Vagina (tissue), 2 donors: ENCODE measurements around the gene EXD3. TPM values are rescaled to one million over a fixed set of nuclear protein-coding genes. Genes with fewer than 3 reads are reported as not detected.

Experiments
- DNase-seq, 2 donors: peaks; one replicate each; pipeline ENCODE4 v3.0.0-alpha.2; 2017; ENCODE audit errors: extremely low spot score in 2 of 2
- H3K27ac ChIP-seq: fragments of 200-600 bp; sonication (generic); one replicate; pipeline ENCODE4 v1.5.1; 2019
- H3K27me3 ChIP-seq: fragments of 200-600 bp; sonication (generic); one replicate; pipeline ENCODE4 v1.5.1; 2019
- H3K36me3 ChIP-seq, 2 donors: fragments of 200-600 bp; sonication (generic); one replicate each; pipeline ENCODE4 v1.5.1; 2017 to 2019
- H3K4me1 ChIP-seq: fragments of 200-600 bp; sonication (generic); one replicate; pipeline ENCODE4 v1.5.1; 2019
- H3K4me3 ChIP-seq, 2 donors: fragments of 200-600 bp; sonication (generic); 1 replicate in 1 of 2; 2 replicates in 1 of 2; pipeline ENCODE4 v1.5.1; 2016 to 2019
- H3K9me3 ChIP-seq: fragments of 200-600 bp; sonication (generic); one replicate; pipeline ENCODE4 v1.5.1; 2019
- POLR2A ChIP-seq, 2 donors: fragments of 450-650 bp; IDR thresholded peaks; one replicate each; pipeline ENCODE4 v1.6.1; 2017; ENCODE audit warnings: antibody characterized with exemption in 2 of 2, mild to moderate bottlenecking in 2 of 2, moderate library complexity in 2 of 2
- POLR2AphosphoS5 ChIP-seq, 2 donors: sonication (generic); formaldehyde crosslinking; IDR thresholded peaks; one replicate each; pipeline ENCODE4 v1.9.0; 2017; ENCODE audit warnings: antibody characterized with exemption in 2 of 2, mild to moderate bottlenecking in 2 of 2, low read depth in 1 of 2; ENCODE audit not compliant: insufficient read depth in 1 of 2
- intact Hi-C: fragments of 100-400 bp; cut with DNase I; formaldehyde crosslinking; loops from one replicate; pipeline ENCODE4 v1.15.1; 2023
- total RNA-seq: library from RNA; depleted of rRNA; stranded (reverse); fragments of >200 nt; gene quantifications from one replicate; pipeline ENCODE4 v1.2.3, GENCODE V29; 2016
- TF ChIP-seq, protein P1 (sequence below), 3 experiments: fragments of 450-650 bp in 2 of 3; fragments of 200-600 bp in 1 of 3; sonication (generic) in 1 of 3; IDR thresholded peaks; one replicate each; pipeline ENCODE4 v1.5.1; 2017 to 2019; ENCODE audit warnings: antibody characterized with exemption in 3 of 3, mild to moderate bottlenecking in 2 of 3, moderate library complexity in 2 of 3

EXD3 gene
- total RNA-seq, 1 donor from 2014 or later = 35.6 TPM

DNA sequence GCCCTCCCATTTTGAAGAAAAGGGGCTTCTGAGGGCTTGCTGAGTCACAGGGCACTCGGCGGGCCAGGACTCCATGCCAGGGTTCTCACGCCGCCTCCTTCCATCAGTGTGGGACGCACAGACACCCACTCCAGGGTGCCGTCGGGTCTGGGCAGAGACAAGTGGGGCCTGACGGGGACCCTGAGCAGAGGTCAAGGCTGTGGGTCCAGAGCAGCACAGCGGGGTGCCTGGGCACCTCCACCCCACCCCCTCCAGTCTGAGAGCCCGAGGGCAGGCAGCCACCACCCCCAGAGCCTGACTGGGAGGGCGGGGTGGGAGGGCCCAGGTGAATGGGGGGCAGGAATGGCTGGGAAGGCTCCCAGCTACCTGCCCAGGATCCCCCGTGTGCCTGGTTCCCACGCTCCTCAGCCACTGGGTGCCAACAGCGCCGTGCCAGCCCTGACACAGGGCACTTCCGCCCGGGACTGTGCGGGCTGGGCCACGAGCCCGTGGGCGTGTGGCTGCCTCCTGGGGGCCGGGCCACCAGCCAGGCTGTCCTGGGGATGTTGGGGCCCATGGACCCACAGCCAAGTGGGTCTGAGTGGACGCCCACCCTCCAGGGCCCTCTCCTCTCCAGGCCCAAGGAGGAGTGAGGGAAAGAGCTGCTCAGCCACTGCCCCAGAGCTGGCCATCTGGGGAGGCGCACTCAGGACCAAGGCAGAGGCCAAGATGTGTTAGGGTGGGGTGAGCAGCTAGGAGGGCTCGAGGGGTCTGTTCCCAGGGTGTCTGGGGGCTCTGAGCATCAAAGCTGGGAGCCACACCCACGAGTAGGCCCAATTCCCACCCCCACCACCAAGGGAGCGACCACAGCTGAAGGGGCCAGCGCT, 110.7 kb downstream of the EXD3 start:
- TF ChIP-seq, protein P1, sequence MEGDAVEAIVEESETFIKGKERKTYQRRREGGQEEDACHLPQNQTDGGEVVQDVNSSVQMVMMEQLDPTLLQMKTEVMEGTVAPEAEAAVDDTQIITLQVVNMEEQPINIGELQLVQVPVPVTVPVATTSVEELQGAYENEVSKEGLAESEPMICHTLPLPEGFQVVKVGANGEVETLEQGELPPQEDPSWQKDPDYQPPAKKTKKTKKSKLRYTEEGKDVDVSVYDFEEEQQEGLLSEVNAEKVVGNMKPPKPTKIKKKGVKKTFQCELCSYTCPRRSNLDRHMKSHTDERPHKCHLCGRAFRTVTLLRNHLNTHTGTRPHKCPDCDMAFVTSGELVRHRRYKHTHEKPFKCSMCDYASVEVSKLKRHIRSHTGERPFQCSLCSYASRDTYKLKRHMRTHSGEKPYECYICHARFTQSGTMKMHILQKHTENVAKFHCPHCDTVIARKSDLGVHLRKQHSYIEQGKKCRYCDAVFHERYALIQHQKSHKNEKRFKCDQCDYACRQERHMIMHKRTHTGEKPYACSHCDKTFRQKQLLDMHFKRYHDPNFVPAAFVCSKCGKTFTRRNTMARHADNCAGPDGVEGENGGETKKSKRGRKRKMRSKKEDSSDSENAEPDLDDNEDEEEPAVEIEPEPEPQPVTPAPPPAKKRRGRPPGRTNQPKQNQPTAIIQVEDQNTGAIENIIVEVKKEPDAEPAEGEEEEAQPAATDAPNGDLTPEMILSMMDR (IDR thresholded peaks at IDR 0.05) = no peak
- TF ChIP-seq POLR2AphosphoS5 (IDR thresholded peaks at IDR 0.05; ENCODE audit: insufficient read depth in 1 of 2, low read depth in 1 of 2) (no peak), POLR2A (IDR thresholded peaks at IDR 0.05) (no peak)
- Histone ChIP-seq H3K4me1 (peaks cover 66% of the 10 kb centered on the region), H3K27me3 (no peaks in the 10 kb centered on the region), H3K36me3 (no peaks in the 10 kb centered on the region), H3K4me3 (no peak overlapping the region), H3K27ac (peak overlapping the region; percentile 87), H3K9me3 (no peaks in the 10 kb centered on the region)
- intact Hi-C loops = no loop called here
- no peak for DNase-seq

DNA sequence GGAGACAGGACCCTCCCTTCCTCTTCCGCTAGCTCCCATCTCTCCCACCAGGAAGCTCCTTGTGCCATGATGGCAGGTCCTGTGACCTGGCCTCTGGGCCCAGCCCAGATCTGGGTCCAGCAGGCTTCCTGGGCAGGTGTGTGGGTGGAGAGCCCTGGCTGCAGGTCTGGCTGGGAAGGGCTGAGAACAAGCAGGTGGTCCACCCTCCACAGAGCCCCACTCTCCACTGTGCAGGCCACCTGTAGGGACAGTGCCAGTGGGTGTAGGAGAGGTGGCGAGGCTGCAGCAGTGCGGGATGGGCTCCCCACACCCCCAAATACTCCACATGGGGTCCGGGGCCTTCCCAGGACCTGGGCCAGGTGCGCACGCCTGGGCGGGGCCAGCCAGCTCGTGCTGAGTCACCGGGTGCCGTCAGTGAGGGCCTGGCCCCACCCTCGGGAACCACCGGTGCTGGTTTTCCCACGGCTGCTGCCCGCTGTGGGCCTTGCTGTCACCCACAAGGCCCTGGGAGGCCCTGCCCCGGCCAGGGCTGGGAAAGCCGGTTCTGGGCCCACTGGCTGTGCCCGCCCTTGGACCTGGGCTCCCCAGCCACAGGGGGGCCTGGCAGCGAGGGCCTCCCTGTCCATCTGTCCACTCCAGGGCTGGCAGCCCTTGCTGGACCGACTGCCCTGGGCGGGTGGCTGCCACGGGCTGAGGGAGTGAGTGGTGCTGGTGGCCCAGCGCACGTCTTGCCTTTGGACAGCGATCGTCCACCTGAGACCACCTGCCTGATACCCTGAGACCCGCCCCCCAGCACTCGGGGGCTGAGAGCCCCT, 111.6 kb downstream of the EXD3 start:
- peaks cover 70% of the 10 kb centered on the region for H3K4me1 ChIP-seq
- intact Hi-C loops = no loop called here
- H3K36me3 ChIP-seq = no peaks in the 10 kb centered on the region
- H3K4me3 ChIP-seq = no peak overlapping the region
- TF ChIP-seq POLR2AphosphoS5 (IDR thresholded peaks at IDR 0.05; ENCODE audit: insufficient read depth in 1 of 2, low read depth in 1 of 2) (peak in 1 of 2 donors; percentile 46), POLR2A (IDR thresholded peaks at IDR 0.05) (no peak)
- no peaks in the 10 kb centered on the region for H3K9me3 ChIP-seq
- no peak for DNase-seq
- H3K27ac ChIP-seq = peak overlapping the region; percentile 87
- no peaks in the 10 kb centered on the region for H3K27me3 ChIP-seq

DNA sequence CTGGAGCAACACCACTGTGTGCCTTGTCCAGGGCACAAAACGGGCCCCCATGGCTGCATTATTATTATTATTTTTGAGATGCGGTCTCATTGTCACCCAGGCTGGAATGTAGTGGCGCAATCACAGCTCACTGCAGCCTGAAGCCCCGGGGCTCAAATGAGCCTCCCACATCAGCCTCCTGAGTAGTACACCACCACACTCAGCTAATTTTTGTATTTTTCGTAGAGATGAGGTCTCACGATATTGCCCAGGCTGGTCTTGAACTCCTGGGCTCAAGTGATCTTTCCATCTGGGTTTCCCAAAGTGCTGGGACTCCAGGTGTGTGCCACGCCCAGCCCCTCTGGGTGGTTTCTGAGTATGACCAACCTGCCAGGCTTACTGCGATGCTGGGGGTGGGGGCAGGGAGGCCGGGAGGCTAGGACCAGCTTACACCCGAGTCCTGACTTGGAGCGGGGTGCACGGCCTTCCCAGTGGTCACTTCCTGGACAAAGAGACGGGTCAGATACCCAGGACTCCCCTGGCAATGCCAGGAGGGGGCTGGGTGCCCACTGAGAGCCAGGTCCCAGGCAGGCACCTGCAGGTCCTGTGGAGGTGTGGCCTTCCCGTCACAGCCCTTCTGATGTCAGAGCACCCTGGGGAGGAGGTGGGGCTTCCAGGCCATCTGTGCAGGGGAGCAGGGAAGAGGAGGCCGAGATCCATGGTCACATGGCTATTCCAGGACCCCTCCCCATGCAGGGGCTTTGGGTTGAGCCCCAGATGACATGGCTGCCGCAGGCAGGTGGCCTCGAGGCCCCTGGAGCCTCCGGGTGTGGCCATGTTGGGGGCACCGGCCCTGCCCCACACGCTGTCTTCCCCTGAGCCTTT, 112.5 kb downstream of the EXD3 start:
- TF ChIP-seq, protein P1 (IDR thresholded peaks at IDR 0.05) = no peak
- TF ChIP-seq POLR2AphosphoS5 (IDR thresholded peaks at IDR 0.05; ENCODE audit: insufficient read depth in 1 of 2, low read depth in 1 of 2) (no peak), POLR2A (IDR thresholded peaks at IDR 0.05) (no peak)
- H3K4me3 ChIP-seq = no peak overlapping the region
- H3K9me3 ChIP-seq = no peaks in the 10 kb centered on the region
- H3K27me3 ChIP-seq = no peaks in the 10 kb centered on the region
- H3K36me3 ChIP-seq = no peaks in the 10 kb centered on the region
- peak overlapping the region; percentile 87 for H3K27ac ChIP-seq
- no peak for DNase-seq
- intact Hi-C loops = no loop called here
- peaks cover 72% of the 10 kb centered on the region for H3K4me1 ChIP-seq

DNA sequence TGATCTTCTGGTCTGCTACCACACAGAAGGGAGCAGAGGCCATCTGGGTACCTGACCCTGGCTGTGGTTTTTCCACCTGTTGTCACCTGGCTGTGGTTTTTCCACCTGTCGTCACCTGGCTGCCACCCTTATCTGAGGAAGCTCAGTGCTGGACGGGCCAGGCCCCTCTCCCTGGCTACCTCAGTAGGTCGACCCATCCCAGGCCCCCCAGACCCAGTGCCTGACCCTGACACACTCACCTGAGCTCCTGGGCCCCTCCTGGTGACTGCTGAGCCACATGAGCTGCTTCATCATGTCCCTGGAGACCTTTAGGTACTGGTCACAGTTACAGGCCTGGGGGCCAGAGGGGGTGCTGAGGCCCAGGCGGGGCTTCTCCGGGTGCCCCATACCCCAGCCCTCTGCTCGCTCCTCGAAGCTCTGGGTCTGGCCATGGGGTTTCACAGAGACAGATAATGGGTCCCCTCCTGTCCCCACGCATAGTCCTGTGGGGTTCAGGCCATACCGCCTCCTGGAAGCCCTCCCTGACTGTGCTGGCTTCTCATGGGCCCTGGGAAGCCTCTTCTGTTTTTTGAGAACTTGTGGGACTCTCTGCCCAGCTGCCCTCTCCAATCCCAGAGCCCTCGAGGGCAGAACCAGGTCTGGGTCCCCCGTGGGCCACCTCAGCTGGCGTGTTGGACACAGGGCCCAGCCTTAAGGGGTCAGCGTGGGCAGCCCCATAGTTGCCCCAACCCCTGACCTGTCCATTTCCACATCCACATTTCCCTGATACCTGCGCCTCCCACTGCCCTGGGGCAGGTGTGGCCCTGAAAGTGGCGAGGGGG, 113.4 kb downstream of the EXD3 start:
- intact Hi-C loops = no loop called here
- DNase-seq = no peak
- peak overlapping the region; percentile 87 for H3K27ac ChIP-seq
- H3K9me3 ChIP-seq = no peaks in the 10 kb centered on the region
- H3K36me3 ChIP-seq = no peaks in the 10 kb centered on the region
- peaks cover 72% of the 10 kb centered on the region for H3K4me1 ChIP-seq
- TF ChIP-seq, protein P1 (IDR thresholded peaks at IDR 0.05) = no peak
- TF ChIP-seq POLR2AphosphoS5 (IDR thresholded peaks at IDR 0.05; ENCODE audit: insufficient read depth in 1 of 2, low read depth in 1 of 2) = no peak
- TF ChIP-seq POLR2A (IDR thresholded peaks at IDR 0.05) = no peak
- no peaks in the 10 kb centered on the region for H3K27me3 ChIP-seq
- H3K4me3 ChIP-seq = no peak overlapping the region
